Activated T-helper 2 cell treated with anti-CD3 and anti-CD28 coated beads, Interferon-gamma antibody, Interleukin-2, Interleukin-4, amounts not matched to agents 10 μg/mL and 5 μg/mL and 100 μg/mL, durations not matched to agents 14 hours and 24 hours and 36 hours (primary cell): Measurements from ENCODE around the gene WASL. TPM values are rescaled to one million over a fixed set of nuclear protein-coding genes. Genes with fewer than 3 reads are reported as not detected.
"Not testable (repeated sequence)": the region's sequence is repeated elsewhere in the genome, so short reads cannot be mapped to it uniquely, and the experiment has no call there.

ENCODE experiments used
- DNase-seq: peaks from one replicate; pipeline ENCODE4 v3.0.0; 2021; ENCODE audit warnings: low spot score
- H3K27ac Mint-ChIP-seq: one replicate; pipeline ENCODE4 v1.8.0; 2021; ENCODE audit warnings: mixed read lengths
- H3K27me3 Mint-ChIP-seq: one replicate; pipeline ENCODE4 v1.8.0; 2021; ENCODE audit warnings: low read depth, mixed read lengths
- H3K36me3 Mint-ChIP-seq: one replicate; pipeline ENCODE4 v1.8.0; 2021; ENCODE audit warnings: low read depth, mixed read lengths
- H3K4me1 Mint-ChIP-seq: one replicate; pipeline ENCODE4 v1.8.0; 2021; ENCODE audit warnings: low read depth, mixed read lengths
- H3K4me3 Mint-ChIP-seq: one replicate; pipeline ENCODE4 v1.8.0; 2021; ENCODE audit warnings: low read depth, mild to moderate bottlenecking, moderate library complexity, mixed read lengths
- H3K9me3 Mint-ChIP-seq: one replicate; pipeline ENCODE4 v1.8.0; 2021; ENCODE audit warnings: mixed read lengths
- intact Hi-C: fragments of 100-400 bp; cut with micrococcal nuclease; formaldehyde crosslinking; loops from one replicate; pipeline ENCODE4 v1.15.1; 2023
- total RNA-seq: library from RNA; stranded (reverse); gene quantifications from 2 replicates; pipeline ENCODE4 v1.2.3, GENCODE V29; 2022

Gene WASL
- total RNA-seq, 1 donor from 2014 or later: 6.6 TPM

GRCh38 chr7:123637203-123637602 lies 111.6 kb downstream of the WASL start:
- peaks cover 13% of the 10 kb centered on the region for H3K27me3 Mint-ChIP-seq
- no peak overlapping the region for H3K27ac Mint-ChIP-seq
- DNase-seq: no peak
- intact Hi-C loops: loop anchor here (5.0 kb wide), 1 partner anchor 230 kb away; no protein-coding TSS in a partner anchor
- H3K4me3 Mint-ChIP-seq: no peak overlapping the region
- no peaks in the 10 kb centered on the region for H3K36me3 Mint-ChIP-seq
- H3K4me1 Mint-ChIP-seq: no peaks in the 10 kb centered on the region
- no peaks in the 10 kb centered on the region for H3K9me3 Mint-ChIP-seq

- Mint-ChIP-seq H3K27ac (no peak overlapping the region), H3K27me3 (peaks cover 10% of the 10 kb centered on the region), H3K4me1 (no peaks in the 10 kb centered on the region), H3K9me3 (no peaks in the 10 kb centered on the region), H3K4me3 (no peak overlapping the region), H3K36me3 (no peaks in the 10 kb centered on the region)
- no peak for DNase-seq
- intact Hi-C loops: loop anchor here (5.0 kb wide), 1 partner anchor 232 kb away; no protein-coding TSS in a partner anchor
Observed at GRCh38 chr7:123635551-123636359, 113.0 kb downstream of the WASL start.

GRCh38 chr7:123634011-123634573 lies 114.7 kb downstream of the WASL start:
- H3K27me3 Mint-ChIP-seq: peaks cover 10% of the 10 kb centered on the region
- intact Hi-C loops, H3K9me3 Mint-ChIP-seq, H3K4me1 Mint-ChIP-seq, DNase-seq, H3K4me3 Mint-ChIP-seq, H3K27ac Mint-ChIP-seq, H3K36me3 Mint-ChIP-seq: not testable (repeated sequence)

GRCh38 chr7:123633553-123633952 lies 115.2 kb downstream of the WASL start:
- Mint-ChIP-seq H3K36me3 (no peaks in the 10 kb centered on the region), H3K27me3 (peaks cover 9% of the 10 kb centered on the region), H3K9me3 (no peaks in the 10 kb centered on the region), H3K4me3 (no peak overlapping the region), H3K27ac (no peak overlapping the region), H3K4me1 (no peaks in the 10 kb centered on the region)
- DNase-seq: no peak
- intact Hi-C loops: no loop called here

- peaks cover 10% of the 10 kb centered on the region for H3K27me3 Mint-ChIP-seq
- no peak overlapping the region for H3K4me3 Mint-ChIP-seq
- H3K4me1 Mint-ChIP-seq: no peaks in the 10 kb centered on the region
- intact Hi-C loops: no loop called here
- DNase-seq: no peak
- H3K9me3 Mint-ChIP-seq: no peaks in the 10 kb centered on the region
- no peak overlapping the region for H3K27ac Mint-ChIP-seq
- H3K36me3 Mint-ChIP-seq: no peaks in the 10 kb centered on the region
Observed at GRCh38 chr7:123632808-123633207, 116.0 kb downstream of the WASL start.

Other genes starting within 250 kb of the WASL start
- gene IQUB, start 214.4 kb downstream of the WASL start, total RNA-seq: 0.25 TPM in 1 of 2 replicates, not detected in the other
- 55.1 and 57.2 TPM in 2 replicates for gene NDUFA5, start 191.2 kb downstream of the WASL start, total RNA-seq
- not detected in 2 replicates for gene ASB15, start 147.2 kb downstream of the WASL start, total RNA-seq
- gene LMOD2, start 93.1 kb downstream of the WASL start, total RNA-seq: not detected in 2 replicates
- not detected in 2 replicates for gene HYAL4, start 96.2 kb upstream of the WASL start, total RNA-seq
- not detected in 2 replicates for gene SPAM1, start 176.2 kb upstream of the WASL start, total RNA-seq